K562 (cell line): ENCODE data around the gene ROBO3. TPM values are rescaled to one million over a fixed set of nuclear protein-coding genes. Genes with fewer than 3 reads are reported as not detected.
A peak's percentile ranks its signal among the peaks of the same experiment; 100 is the strongest.

ENCODE experiments used
- CHD2 ChIP-seq: IDR thresholded peaks from 2 replicates; pipeline ENCODE4 v1.6.1; 2011; ENCODE audit warnings: low read depth, low read length
- CREB1 ChIP-seq, 2 experiments: sonication (generic) in 1 of 2; formaldehyde crosslinking in 1 of 2; IDR thresholded peaks; 2 replicates each; pipeline versions ENCODE4 v1.6.1 to v1.8.0; 2012 to 2022; ENCODE audit warnings: inconsistent platforms in 1 of 2, mild to moderate bottlenecking in 1 of 2, missing genetic modification reagents in 1 of 2, moderate library complexity in 1 of 2
- CREBBP ChIP-seq: IDR thresholded peaks from one replicate; pipeline ENCODE4 v1.6.1; 2012; ENCODE audit warnings: low read depth, mild to moderate bottlenecking, control low read depth, inconsistent platforms, low read length
- CTBP1 ChIP-seq: fragments of 450-650 bp; IDR thresholded peaks from 2 replicates; pipeline ENCODE4 v1.6.1; 2016; ENCODE audit warnings: borderline replicate concordance
- CXXC5 ChIP-seq: fragments of 250-450 bp; sonication (Bioruptor Pico); IDR thresholded peaks from 2 replicates; pipeline ENCODE4 v1.8.0; 2022; ENCODE audit warnings: inconsistent platforms, mild to moderate bottlenecking, moderate library complexity
- GATA2 ChIP-seq: sonication (generic); formaldehyde crosslinking; IDR thresholded peaks from 2 replicates; pipeline ENCODE4 v1.4.0; 2020; ENCODE audit warnings: mild to moderate bottlenecking, missing genetic modification reagents
- HMG20B ChIP-seq: fragments of 250-450 bp; sonication (Bioruptor Pico); IDR thresholded peaks from 2 replicates; pipeline ENCODE4 v1.5.0; 2021; ENCODE audit warnings: mild to moderate bottlenecking
- HNRNPK ChIP-seq: fragments of 200-400 bp; formaldehyde crosslinking; IDR thresholded peaks from one replicate; pipeline ENCODE4 v1.6.1; 2018; ENCODE audit warnings: mild to moderate bottlenecking, low read depth, low read length; ENCODE audit not compliant: poor library complexity, severe bottlenecking
- NONO ChIP-seq, 2 experiments: fragments of 200-400 bp in 1 of 2; fragments of 450-650 bp in 1 of 2; formaldehyde crosslinking in 1 of 2; IDR thresholded peaks; 2 replicates each; pipeline ENCODE4 v1.6.1; 2017; ENCODE audit warnings: low read depth in 2 of 2, mild to moderate bottlenecking in 2 of 2, moderate library complexity in 2 of 2, low read length in 1 of 2
- PHB2 ChIP-seq: fragments of 450-650 bp; IDR thresholded peaks from 2 replicates; pipeline ENCODE4 v1.6.1; 2017; ENCODE audit warnings: low read depth
- POLR2A ChIP-seq: fragments of 450-650 bp; conservative IDR thresholded peaks from 2 replicates; pipeline ENCODE4 v1.6.1; 2016
- POLR2AphosphoS2 ChIP-seq: IDR thresholded peaks from 2 replicates; pipeline ENCODE4 v1.6.1; 2012; ENCODE audit warnings: low read length, improper control_type of control experiment
- ZNF12 ChIP-seq: sonication (generic); formaldehyde crosslinking; IDR thresholded peaks from 2 replicates; pipeline ENCODE4 v1.4.0; 2020; ENCODE audit warnings: mild to moderate bottlenecking, missing genetic modification reagents
- ZNF253 ChIP-seq: fragments of 250-450 bp; sonication (Bioruptor Pico); conservative IDR thresholded peaks from 2 replicates; pipeline ENCODE4 v1.6.1; 2021; ENCODE audit warnings: mild to moderate bottlenecking
- ZNF347 ChIP-seq: fragments of 450-650 bp; formaldehyde crosslinking; IDR thresholded peaks from 2 replicates; pipeline ENCODE4 v1.4.0; 2020; ENCODE audit warnings: low read depth, mild to moderate bottlenecking, moderate library complexity
- ZNF354B ChIP-seq: fragments of 250-450 bp; sonication (Bioruptor Pico); IDR thresholded peaks from 2 replicates; pipeline ENCODE4 v1.4.0; 2020
- polyA plus RNA-seq, 8 experiments: library from polyadenylated mRNA; depleted of rRNA in 4 of 8; stranded (reverse) in 5 of 8; unstranded in 3 of 8; fragments of >200 nt; fragmentation: Nextera tagmentation in 2 of 8; fragmentation: Illumina TruSeq in 1 of 8; extraction: Ambion mirVana in 2 of 8; extraction: Trizol in 1 of 8; gene quantifications; 2 replicates each; pipeline versions ENCODE4 v1.2.1 to v1.2.3, GENCODE V29; 2011 to 2014; ENCODE audit warnings: inconsistent platforms in 1 of 8, missing spikeins in 1 of 8
- total RNA-seq, 7 experiments: library from RNA; depleted of rRNA in 6 of 7; stranded (reverse); fragments of >200 nt in 6 of 7; fragmentation: Illumina TruSeq in 2 of 7; extraction: Trizol in 2 of 7; gene quantifications; 2 replicates each; pipeline versions ENCODE4 v1.2.1 to v1.2.3, GENCODE V29; 2011 to 2021; ENCODE audit warnings: low replicate concordance in 1 of 7
- TF ChIP-seq, protein P1 (sequence below), 3 experiments: fragments of 200-800 bp in 1 of 3; sonication (Bioruptor generic) in 1 of 3; sonication (generic) in 1 of 3; formaldehyde crosslinking in 1 of 3; IDR thresholded peaks; 2 replicates each; pipeline versions ENCODE4 v1.6.1 to v1.8.0; 2016 to 2022; ENCODE audit warnings: mild to moderate bottlenecking in 2 of 3, missing compliant biosample characterization in 2 of 3, missing genetic modification characterization in 2 of 3, missing genetic modification reagents in 1 of 3
- TF ChIP-seq, protein P2 (sequence below), 2 experiments: fragments of 250-450 bp in 1 of 2; fragments of 450-650 bp in 1 of 2; sonication (Bioruptor Pico) in 1 of 2; IDR thresholded peaks; 2 replicates each; pipeline versions ENCODE4 v1.6.1 to v1.8.0; 2016 to 2021; ENCODE audit warnings: mild to moderate bottlenecking in 2 of 2, moderate library complexity in 2 of 2, missing compliant biosample characterization in 1 of 2, missing genetic modification characterization in 1 of 2
- TF ChIP-seq, protein P3 (sequence below): fragments of 250-450 bp; sonication (Bioruptor Pico); IDR thresholded peaks from 2 replicates; pipeline ENCODE4 v1.9.0; 2021; ENCODE audit warnings: mild to moderate bottlenecking
- TF ChIP-seq, protein P4 (sequence below): sonication (generic); formaldehyde crosslinking; IDR thresholded peaks from 2 replicates; pipeline ENCODE4 v1.8.1; 2023; ENCODE audit warnings: mild to moderate bottlenecking, missing genetic modification reagents
- TF ChIP-seq, protein P5 (sequence below): sonication (generic); formaldehyde crosslinking; IDR thresholded peaks from 2 replicates; pipeline ENCODE4 v1.8.0; 2022; ENCODE audit warnings: mild to moderate bottlenecking, missing genetic modification reagents

The ROBO3 gene
- total and polyA plus RNA-seq, 9 of the 15 experiments (the other 6 are each of a cell fraction or from before 2014, with no cell fraction given) = 0.29 to 1.4 (median 0.97) TPM; not detected in 2

DNA sequence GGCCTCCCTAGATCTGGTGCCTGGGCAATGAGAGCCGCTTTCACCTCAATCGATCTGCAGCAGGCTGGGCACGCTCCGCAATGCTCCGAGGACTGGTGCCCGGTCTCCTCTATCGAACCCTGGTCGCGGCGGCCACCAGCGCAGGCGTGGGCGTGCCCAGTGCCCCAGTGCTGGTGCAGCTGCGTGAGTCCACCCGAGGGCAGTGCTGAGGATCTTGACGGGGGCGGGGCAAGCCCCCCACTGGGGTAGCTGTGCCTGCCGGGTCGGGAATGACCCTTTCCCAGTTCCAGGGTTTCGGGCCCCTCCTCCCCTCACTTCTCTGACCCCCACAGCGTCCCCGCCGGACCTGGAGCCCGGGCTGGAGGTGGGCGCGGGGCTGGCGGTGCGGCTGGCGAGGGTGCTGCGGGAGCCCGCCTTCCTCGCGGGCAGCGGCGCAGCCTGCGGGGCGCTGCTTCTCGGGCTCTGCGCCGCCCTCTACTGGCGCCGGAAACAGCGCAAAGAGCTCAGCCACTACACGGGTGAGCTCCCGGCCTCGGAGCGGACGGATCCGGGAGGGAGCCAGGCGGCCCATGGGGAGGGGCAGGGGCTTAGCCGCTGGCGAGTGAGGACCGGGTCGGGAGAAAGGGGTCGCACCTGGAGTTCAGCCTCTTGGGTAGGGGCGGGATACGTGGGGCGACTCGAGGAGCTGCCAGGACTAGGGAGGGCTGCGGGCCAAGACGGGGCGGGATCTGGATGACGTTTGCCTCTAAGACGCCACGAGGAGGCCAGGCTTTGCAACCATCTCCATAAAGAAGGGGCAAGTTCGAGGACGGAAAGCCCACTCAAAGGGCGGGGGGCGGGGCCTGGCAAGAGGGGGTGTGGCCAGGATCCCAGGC, 10.9 kb downstream of the ROBO3 start (continued):
- TF ChIP-seq, protein P1, sequence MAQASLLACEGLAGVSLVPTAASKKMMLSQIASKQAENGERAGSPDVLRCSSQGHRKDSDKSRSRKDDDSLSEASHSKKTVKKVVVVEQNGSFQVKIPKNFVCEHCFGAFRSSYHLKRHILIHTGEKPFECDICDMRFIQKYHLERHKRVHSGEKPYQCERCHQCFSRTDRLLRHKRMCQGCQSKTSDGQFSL (CRISPR knock-in tag; IDR thresholded peaks at IDR 0.05) = peak; percentile 69
- TF ChIP-seq, protein P1 (tag; IDR thresholded peaks at IDR 0.05) = no peak
- TF ChIP-seq GATA2 (CRISPR knock-in tag) (no peak), POLR2AphosphoS2 (no peak), ZNF253 (CRISPR knock-in tag) (no peak), CREBBP (no peak), PHB2 (no peak), CREB1 (IDR thresholded peaks at IDR 0.05) (no peak), CREB1 (CRISPR knock-in tag; IDR thresholded peaks at IDR 0.05) (peak; percentile 63), ZNF354B (no peak), CTBP1 (peak; percentile 86), POLR2A (peak; percentile 67), ZNF347 (CRISPR knock-in tag) (no peak), HMG20B (no peak), HNRNPK (peak; percentile 44), NONO (IDR thresholded peaks at IDR 0.05; ENCODE audit: low read depth in 2 of 2, low read length in 1 of 2) (peak in 1 of 2 experiments; percentile 12; a peak in 1 of 4 replicates), CXXC5 (CRISPR knock-in tag) (peak; percentile 79), ZNF12 (CRISPR knock-in tag) (peak; percentile 48; the same call in 1 of the 2 replicates), CHD2 (peak; percentile 5; the same call in 1 of the 2 replicates)
- TF ChIP-seq, protein P2, sequence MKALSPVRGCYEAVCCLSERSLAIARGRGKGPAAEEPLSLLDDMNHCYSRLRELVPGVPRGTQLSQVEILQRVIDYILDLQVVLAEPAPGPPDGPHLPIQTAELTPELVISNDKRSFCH (CRISPR knock-in tag; IDR thresholded peaks at IDR 0.05) = no peak
- TF ChIP-seq, protein P2 (tag; IDR thresholded peaks at IDR 0.05) = 0 out of 2 replicates have a peak, but pooled peaks have one; percentile 35
- TF ChIP-seq, protein P3, sequence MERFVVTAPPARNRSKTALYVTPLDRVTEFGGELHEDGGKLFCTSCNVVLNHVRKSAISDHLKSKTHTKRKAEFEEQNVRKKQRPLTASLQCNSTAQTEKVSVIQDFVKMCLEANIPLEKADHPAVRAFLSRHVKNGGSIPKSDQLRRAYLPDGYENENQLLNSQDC = no peak
- TF ChIP-seq, protein P4, sequence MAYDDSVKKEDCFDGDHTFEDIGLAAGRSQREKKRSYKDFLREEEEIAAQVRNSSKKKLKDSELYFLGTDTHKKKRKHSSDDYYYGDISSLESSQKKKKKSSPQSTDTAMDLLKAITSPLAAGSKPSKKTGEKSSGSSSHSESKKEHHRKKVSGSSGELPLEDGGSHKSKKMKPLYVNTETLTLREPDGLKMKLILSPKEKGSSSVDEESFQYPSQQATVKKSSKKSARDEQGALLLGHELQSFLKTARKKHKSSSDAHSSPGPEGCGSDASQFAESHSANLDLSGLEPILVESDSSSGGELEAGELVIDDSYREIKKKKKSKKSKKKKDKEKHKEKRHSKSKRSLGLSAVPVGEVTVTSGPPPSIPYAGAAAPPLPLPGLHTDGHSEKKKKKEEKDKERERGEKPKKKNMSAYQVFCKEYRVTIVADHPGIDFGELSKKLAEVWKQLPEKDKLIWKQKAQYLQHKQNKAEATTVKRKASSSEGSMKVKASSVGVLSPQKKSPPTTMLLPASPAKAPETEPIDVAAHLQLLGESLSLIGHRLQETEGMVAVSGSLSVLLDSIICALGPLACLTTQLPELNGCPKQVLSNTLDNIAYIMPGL = peak; percentile 55; the same call in 1 of the 2 replicates
- TF ChIP-seq, protein P5, sequence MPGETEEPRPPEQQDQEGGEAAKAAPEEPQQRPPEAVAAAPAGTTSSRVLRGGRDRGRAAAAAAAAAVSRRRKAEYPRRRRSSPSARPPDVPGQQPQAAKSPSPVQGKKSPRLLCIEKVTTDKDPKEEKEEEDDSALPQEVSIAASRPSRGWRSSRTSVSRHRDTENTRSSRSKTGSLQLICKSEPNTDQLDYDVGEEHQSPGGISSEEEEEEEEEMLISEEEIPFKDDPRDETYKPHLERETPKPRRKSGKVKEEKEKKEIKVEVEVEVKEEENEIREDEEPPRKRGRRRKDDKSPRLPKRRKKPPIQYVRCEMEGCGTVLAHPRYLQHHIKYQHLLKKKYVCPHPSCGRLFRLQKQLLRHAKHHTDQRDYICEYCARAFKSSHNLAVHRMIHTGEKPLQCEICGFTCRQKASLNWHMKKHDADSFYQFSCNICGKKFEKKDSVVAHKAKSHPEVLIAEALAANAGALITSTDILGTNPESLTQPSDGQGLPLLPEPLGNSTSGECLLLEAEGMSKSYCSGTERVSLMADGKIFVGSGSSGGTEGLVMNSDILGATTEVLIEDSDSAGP (CRISPR knock-in tag) = no peak
